NCI-H2171 treated with DMSO at 0.1 percent for 48 hours (cell line): ENCODE measurements around the gene ZNF398.

ENCODE experiments used
- DNase-seq: peaks from one replicate; lab custom pipeline; 2025; lab: John Stamatoyannopoulos, UW

ZNF398 gene

GRCh38 chr7:149226840-149227494 lies 79.7 kb downstream of the ZNF398 start:
- DNase-seq: no peak

GRCh38 chr7:149228831-149229471 lies 81.7 kb downstream of the ZNF398 start:
- DNase-seq: no peak

DNA sequence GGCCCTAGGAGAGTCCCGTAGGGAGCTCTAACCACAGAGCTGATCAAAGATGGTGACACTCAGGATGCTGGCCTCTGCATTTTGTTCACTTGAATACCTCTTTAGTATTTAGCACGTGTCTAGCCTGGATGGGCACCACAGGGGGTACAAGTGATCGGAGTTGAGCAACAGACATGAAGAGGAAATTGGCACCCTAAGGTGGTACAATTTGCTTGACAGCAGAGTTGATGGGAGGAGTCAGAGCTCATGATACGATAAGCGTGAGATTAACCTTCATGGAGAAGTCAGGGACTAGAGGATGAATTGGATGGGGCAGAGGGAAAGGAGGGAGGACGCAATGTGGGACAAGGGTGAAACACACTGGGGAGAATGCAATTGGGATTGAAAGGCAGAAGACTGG lies 82.3 kb downstream of the ZNF398 start:
- DNase-seq: peak; percentile 10

GRCh38 chr7:149232362-149232761 lies 85.1 kb downstream of the ZNF398 start:
- no peak for DNase-seq
